Stimulated activated CD8-positive, alpha-beta memory T cell treated with anti-CD3 and anti-CD28 coated beads, Interleukin-7, amount 100 ng/mL, for 48 hours (primary cell): Measurements from ENCODE around the gene ARHGAP6.
"Not testable (repeated sequence)": the region's sequence is repeated elsewhere in the genome, so short reads cannot be mapped to it uniquely, and the experiment has no call there.

Experiments
- DNase-seq, 2 donors: peaks; one replicate each; pipeline ENCODE4 v3.0.0-alpha.2; 2020; ENCODE audit warnings: low read depth in 1 of 2; ENCODE audit errors: extremely low read depth in 1 of 2

Gene ARHGAP6

GRCh38 chrX:11579636-11580600 is 85.8 kb downstream of the ARHGAP6 start:
- DNase-seq, result no peak

GRCh38 chrX:11578301-11578700 is 87.4 kb downstream of the ARHGAP6 start:
- not testable (repeated sequence) for DNase-seq

DNA sequence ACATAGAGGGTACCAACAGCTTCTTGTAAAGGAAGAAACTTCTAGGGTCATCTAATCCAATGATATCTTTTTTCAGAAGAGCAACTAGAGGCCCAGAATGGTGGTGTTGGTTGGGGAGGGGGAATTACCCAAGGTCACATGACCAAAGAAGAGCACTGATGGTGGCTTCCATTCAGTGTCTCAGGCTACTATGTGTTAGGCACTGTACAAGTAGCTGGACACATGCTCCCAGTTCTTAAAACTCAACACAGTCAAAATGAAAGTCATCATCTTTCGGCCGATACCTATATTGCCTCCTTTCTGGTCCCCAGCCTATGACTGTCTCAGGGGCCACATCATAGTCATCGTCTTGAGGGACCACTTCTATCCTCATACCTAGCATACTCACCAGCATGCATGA is 88.1 kb downstream of the ARHGAP6 start:
- DNase-seq, result no peak

DNA sequence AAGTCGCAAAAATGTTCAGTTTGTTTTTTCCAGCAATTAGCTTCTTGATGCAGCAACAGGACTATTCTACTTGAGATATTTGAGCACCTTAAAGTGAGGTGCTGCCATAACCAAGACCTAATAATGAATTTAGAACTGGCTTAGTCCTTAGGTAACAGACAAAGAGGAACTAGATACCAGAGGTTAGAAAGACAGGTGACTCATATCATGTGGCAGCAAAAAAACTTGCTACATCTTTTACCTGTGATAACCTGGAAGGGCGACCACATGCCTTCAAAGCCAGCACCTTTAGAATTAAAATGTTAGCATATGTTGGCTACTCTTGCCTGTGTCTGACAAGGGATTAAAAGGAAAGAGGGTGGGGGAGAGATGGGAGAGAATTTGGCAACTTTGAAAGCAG is 90.4 kb downstream of the ARHGAP6 start:
- no peak for DNase-seq

DNA sequence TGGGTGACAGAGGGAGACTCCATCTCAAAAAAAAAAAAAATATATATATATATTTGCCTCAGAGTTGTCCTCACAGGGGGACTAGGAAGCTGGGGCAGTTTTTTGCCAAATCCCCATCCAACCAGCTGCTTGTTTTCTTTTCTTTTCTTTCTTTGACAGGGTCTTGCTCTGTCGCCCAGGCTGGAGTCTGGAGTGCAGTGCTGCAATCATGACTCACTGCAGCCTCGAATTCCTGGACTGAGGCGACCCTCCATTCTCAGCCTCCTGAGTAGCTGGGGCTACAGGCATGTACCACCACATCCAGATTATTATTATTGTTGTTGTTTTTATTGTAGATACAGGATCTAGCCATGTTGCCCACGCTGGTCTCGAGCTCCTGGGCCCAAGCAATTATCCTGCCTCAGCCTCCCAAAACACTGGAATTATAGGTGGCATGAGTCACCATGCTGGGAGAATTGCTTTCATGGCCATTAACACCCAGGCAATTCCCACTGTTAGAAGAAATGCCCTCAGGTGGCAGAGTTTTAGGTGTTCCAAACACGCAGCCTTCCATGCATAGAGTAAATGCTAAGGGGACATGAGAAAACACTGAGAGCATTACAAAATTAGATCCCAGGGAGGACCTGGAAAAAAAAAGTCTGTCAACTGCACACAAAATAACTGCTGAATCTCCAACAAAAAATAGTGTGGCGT is 98.0 kb downstream of the ARHGAP6 start:
- DNase-seq, result no peak

DNA sequence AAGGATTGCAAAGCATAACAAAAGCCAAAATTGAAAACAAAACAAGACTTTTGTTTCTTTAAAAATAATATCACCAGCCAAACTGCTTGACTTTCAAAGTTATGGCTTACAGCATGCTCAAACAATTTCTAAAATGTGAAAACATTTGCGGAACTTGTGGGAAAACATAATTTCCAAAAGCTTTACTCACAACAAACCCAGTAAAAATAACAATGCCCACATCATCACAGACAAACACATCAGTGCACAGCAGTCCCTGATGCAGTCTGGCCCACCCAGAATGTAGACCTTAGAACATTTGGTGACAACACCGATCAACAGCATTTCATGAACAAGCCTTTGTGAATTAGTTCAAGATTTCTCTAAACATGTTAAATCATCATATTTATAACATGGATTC is 98.9 kb downstream of the ARHGAP6 start:
- no peak for DNase-seq

- no peak for DNase-seq
Observed at GRCh38 chrX:11566173-11566572, 99.5 kb downstream of the ARHGAP6 start.

DNA sequence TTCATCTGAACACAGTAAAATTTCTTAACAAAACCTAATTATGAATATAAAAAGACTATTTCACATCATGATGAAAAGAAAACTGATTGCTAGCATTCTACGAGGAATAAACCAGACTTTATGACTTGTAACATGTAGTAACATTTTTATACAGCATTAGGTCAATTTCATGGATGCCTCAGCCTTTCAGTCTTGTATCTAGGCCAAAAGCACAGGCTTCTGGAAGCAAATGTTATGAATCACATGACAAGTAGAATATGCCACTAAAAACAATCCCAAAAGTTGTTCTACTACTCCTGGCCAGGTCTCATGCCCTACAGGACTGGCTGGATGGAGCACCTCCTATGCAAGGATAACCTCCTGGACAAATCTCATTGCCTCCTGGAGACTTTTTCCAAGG is 101.2 kb downstream of the ARHGAP6 start:
- no peak for DNase-seq

DNA sequence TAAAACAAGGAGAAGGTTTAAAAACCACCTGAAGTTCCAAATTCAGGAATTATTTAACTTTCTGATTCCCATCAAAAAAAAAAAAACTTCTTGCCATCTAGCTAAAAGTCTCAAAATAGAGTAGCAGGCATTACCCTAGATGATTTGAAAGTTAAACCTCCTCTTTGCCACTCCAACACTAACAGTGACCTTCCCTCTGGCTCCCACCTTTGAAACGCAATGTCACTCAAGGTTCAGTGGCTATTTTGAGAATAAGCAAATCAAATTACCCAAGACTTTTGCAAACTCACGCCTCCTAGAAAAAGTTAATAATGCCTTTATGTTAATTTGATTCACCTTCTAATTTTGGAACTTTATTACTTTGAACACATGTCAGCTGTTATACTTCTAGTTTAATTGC is 103.2 kb downstream of the ARHGAP6 start:
- DNase-seq, result no peak

GRCh38 chrX:11558972-11559371 is 106.7 kb downstream of the ARHGAP6 start:
- DNase-seq, result peak; percentile 14 to 20

DNA sequence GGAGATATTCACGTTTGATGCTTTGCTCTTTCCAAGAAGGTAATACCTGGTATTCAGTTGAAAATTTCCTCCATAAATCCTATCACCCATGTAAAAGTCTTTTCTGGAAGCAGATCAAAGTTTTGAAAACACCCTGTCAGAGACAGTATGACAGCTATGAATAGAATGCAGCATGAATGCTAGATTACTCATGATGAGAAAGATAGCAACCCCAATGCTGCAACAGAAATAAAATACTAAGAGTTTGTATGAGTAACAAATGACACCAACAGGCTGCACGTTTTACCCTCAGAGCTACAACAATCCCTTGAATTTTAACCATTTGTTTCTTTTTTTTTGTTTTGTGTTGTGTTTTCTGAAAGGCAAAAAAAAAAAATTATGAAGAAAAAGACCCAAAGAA is 108.6 kb downstream of the ARHGAP6 start:
- no peak for DNase-seq

DNA sequence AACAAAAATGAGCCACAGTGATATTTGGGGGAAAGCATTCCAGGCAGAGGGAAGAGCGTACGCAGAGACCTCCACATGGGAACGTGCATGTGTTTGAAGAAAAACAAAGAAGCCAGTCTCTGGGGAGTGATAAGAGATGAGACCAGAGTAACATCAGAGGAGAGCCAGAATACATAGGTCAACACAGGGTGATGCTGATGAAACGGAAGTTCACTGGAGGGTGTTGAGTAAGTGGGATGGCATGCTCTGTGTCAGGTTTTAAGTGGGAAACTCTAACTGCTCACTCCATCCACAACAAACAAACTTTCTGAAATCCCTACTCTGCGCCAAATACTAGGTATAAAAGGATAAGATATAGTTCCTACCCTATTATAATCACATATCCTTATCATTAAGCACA is 110.0 kb downstream of the ARHGAP6 start:
- no peak for DNase-seq

- no peak for DNase-seq
Observed at GRCh38 chrX:11553594-11553993, 112.1 kb downstream of the ARHGAP6 start.

- DNase-seq, result no peak
Observed at GRCh38 chrX:11551151-11551550, 114.6 kb downstream of the ARHGAP6 start.

DNA sequence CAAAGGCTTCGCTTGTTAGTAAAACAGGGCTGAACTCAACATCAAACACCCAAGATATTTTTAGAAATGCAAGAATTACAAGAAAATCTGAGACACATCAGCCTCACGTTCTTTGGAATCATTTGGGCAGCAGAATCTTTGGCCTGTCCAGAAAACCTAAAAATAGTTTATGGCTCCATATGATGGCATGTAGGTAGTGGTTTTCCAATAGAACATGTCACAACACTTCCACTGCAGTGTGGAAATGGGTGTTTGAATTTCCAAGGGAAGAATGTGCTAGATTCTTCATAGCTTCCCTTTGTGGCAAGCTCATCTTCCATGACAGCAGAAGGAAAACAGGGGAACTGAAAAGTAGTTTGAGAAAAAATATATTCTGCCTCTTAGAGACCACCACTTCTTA is 118.8 kb downstream of the ARHGAP6 start:
- DNase-seq, result no peak

- DNase-seq, result no peak
Observed at GRCh38 chrX:11543249-11543648, 122.5 kb downstream of the ARHGAP6 start.

DNA sequence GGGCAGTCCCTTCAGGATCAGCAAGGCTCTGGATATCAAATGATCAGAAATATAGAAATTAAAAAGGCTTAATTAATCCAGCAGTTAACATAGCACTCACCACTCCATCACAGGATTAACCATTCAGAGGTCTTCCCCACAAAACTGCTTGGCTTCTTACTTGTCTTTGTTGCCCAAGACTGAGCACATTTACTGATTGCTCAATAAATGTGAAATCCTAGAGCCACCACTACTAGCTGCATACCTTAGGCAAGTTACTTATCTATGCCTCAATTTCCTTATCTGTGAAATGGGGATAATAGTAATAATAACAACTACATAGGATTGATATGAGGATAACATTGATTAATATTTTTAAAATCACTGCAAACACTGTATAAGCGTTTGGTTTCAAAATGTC is 124.2 kb downstream of the ARHGAP6 start:
- DNase-seq, result no peak

GRCh38 chrX:11540532-11541377 is 125.0 kb downstream of the ARHGAP6 start:
- no peak for DNase-seq

GRCh38 chrX:11537141-11537540 is 128.6 kb downstream of the ARHGAP6 start:
- DNase-seq, result no peak

DNA sequence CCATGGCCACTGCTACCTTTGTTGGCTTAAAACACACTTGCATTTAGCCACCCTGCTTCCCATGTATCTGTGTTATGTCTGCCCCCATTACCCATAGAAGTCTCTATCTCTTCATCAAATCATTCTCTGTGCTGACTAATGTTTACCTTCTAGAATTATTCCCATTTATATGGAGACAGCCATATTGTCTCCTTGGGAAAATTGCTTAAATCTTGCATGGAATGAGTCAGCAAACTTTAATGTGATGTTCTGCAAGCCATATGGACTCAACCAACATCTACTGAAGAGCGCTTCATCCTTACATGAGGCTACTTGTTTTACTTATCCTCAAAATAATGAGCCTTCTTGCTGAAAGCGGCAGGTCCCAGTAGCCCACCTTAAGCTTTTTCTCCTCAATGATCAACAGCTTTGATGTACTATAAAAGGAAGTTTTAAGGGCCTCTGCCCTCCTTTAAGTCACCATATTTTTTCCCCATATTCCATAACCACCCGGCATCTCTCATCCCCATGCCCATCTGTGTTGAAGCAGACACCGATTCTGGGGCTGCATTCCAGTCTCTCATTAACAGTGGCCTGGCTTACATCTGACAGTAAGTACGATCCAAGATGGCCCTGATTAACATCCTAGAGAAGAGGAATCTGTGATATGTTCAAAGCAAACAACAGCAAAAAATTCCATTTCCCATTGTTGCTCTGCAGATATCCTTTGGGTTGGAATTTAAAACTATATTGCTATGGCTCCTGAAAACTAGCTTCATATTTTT is 130.4 kb downstream of the ARHGAP6 start:
- no peak for DNase-seq
